Panc1 (cell line): ENCODE results near the gene SCARB2. TPM values are rescaled to one million over a fixed set of nuclear protein-coding genes. Genes with fewer than 3 reads are reported as not detected.

ENCODE experiments used
- ATAC-seq: fragments of 200-7000 bp; cut with Tn5 transposase; 2 replicates; pipeline ENCODE4 v1.9.1; 2020; ENCODE audit warnings: mild to moderate bottlenecking, moderate library complexity
- BruUV-seq: library from RNA; stranded (reverse); fragments of 400-500 nt; replicated peaks from 2 replicates; lab custom pipeline; 2021; lab: Mats Ljungman, UMichigan
- CTCF ChIA-PET: fragments of 300-600 bp; sonication (Branson Sonifier 250); formaldehyde crosslinking; loops from one replicate; lab custom pipeline; 2022; ENCODE audit warnings: antibody characterized with exemption; lab: Charles Lee
- POLR2A ChIA-PET: fragments of 300-600 bp; sonication (Branson Sonifier 250); formaldehyde crosslinking; loops from one replicate; lab custom pipeline; 2022; ENCODE audit warnings: antibody characterized with exemption; lab: Charles Lee
- DNase-seq: peaks from one replicate; pipeline ENCODE4 v3.0.0-alpha.2; 2010; ENCODE audit warnings: low read depth, low spot score
- H3K27ac ChIP-seq: 2 replicates; pipeline ENCODE4 v1.5.1; 2011; ENCODE audit warnings: mild to moderate bottlenecking, low read length, inconsistent platforms
- H3K27me3 ChIP-seq: fragments of 200-500 bp; sonication (Bioruptor generic); 2 replicates; pipeline ENCODE4 v1.6.0; 2014; ENCODE audit warnings: low read length, inconsistent platforms; ENCODE audit not compliant: control insufficient read depth, insufficient read depth
- H3K36me3 ChIP-seq: fragments of 200-500 bp; sonication (Bioruptor generic); 2 replicates; pipeline ENCODE4 v1.5.1; 2014; ENCODE audit warnings: inconsistent platforms, mild to moderate bottlenecking, low read length, moderate library complexity; ENCODE audit not compliant: control insufficient read depth, insufficient read depth
- H3K4me1 ChIP-seq: 2 replicates; pipeline ENCODE4 v1.5.1; 2011; ENCODE audit warnings: inconsistent platforms, mild to moderate bottlenecking, low read length, moderate library complexity; ENCODE audit not compliant: control insufficient read depth, insufficient read depth
- H3K4me3 ChIP-seq, 2 experiments: 2 replicates each; pipeline ENCODE4 v1.5.1; 2011 to 2012; ENCODE audit warnings: low read depth in 2 of 2, low read length in 2 of 2, mild to moderate bottlenecking in 2 of 2, inconsistent platforms in 1 of 2, moderate library complexity in 1 of 2
- H3K9me3 ChIP-seq: fragments of 200-500 bp; sonication (Bioruptor generic); 2 replicates; pipeline ENCODE4 v1.5.1; 2014; ENCODE audit warnings: low read depth, mild to moderate bottlenecking, inconsistent platforms, low read length, moderate library complexity; ENCODE audit not compliant: control insufficient read depth, insufficient read depth
- CTCF ChIP-seq: fragments of 450-650 bp; IDR thresholded peaks from 2 replicates; pipeline ENCODE4 v1.5.1; 2017; ENCODE audit warnings: mild to moderate bottlenecking
- POLR2AphosphoS5 ChIP-seq: IDR thresholded peaks from 2 replicates; pipeline ENCODE4 v1.6.1; 2012; ENCODE audit warnings: mild to moderate bottlenecking, low read depth, low read length, moderate library complexity
- REST ChIP-seq, 2 experiments: IDR thresholded peaks; 2 replicates each; pipeline ENCODE4 v1.6.1; 2011 to 2012; ENCODE audit warnings: low read depth in 2 of 2, control low read depth in 1 of 2, low read length in 1 of 2, mild to moderate bottlenecking in 1 of 2, moderate library complexity in 1 of 2; ENCODE audit not compliant: insufficient read depth in 1 of 2
- SIN3A ChIP-seq: IDR thresholded peaks from 2 replicates; pipeline ENCODE4 v1.6.1; 2012; ENCODE audit warnings: low read depth, mild to moderate bottlenecking, low read length, moderate library complexity, borderline replicate concordance; ENCODE audit not compliant: insufficient read depth
- TCF7L2 ChIP-seq: IDR thresholded peaks from 2 replicates; pipeline ENCODE4 v1.6.1; 2011; ENCODE audit warnings: mild to moderate bottlenecking, low read depth, low read length, inconsistent platforms
- in situ Hi-C: cut with HindIII; loops from 2 replicates; pipeline ENCODE4 v1.10.0; 2016; ENCODE audit warnings: low sequenced_read_pairs, low pct_unique_long_range_greater_than_20kb
- intact Hi-C: fragments of 100-400 bp; cut with micrococcal nuclease; formaldehyde crosslinking; loops from one replicate; pipeline ENCODE4 v1.10.0; 2022; ENCODE audit not compliant: unreplicated experiment
- total RNA-seq: library from RNA; stranded (reverse); gene quantifications from one replicate; pipeline ENCODE4 v1.2.1, GENCODE V29; 2021; ENCODE audit not compliant: unreplicated experiment

The SCARB2 gene
- total RNA-seq, 1 experiment from 2014 or later = 59.4 TPM

GRCh38 chr4:76226418-76226817, 12.8 kb upstream of the SCARB2 start:
- TF ChIP-seq CTCF = no peak
- no peak for TF ChIP-seq SIN3A
- TF ChIP-seq TCF7L2 = no peak
- TF ChIP-seq POLR2AphosphoS5 = no peak
- no peak for TF ChIP-seq REST (IDR thresholded peaks at IDR 0.05; ENCODE audit: insufficient read depth in 1 of 2, low read depth in 2 of 2, low read length in 1 of 2)
- in situ Hi-C loops (no loop called here), intact Hi-C loops (no loop called here)
- no TSS peak for BruUV-seq
- peaks cover 4% of the 10 kb centered on the region; the same call in 1 of the 2 replicates for H3K9me3 ChIP-seq
- POLR2A ChIA-PET = no interaction called here
- CTCF ChIA-PET = no interaction called here
- no peak overlapping the region for H3K27ac ChIP-seq
- H3K4me3 ChIP-seq = no peak overlapping the region
- no peak for ATAC-seq
- H3K27me3 ChIP-seq = no peaks in the 10 kb centered on the region
- H3K4me1 ChIP-seq = no peaks in the 10 kb centered on the region
- no peaks in the 10 kb centered on the region for H3K36me3 ChIP-seq
- DNase-seq = no peak

- H3K9me3 ChIP-seq = peaks cover 2% of the 10 kb centered on the region; the same call in 1 of the 2 replicates
- in situ Hi-C loops (no loop called here), intact Hi-C loops (no loop called here)
- no TSS peak for BruUV-seq
- H3K27ac ChIP-seq = no peak overlapping the region
- DNase-seq = no peak
- H3K36me3 ChIP-seq = no peaks in the 10 kb centered on the region
- CTCF ChIA-PET = interaction anchor here (0.6 kb wide), 1 partner anchor 233 kb away, joined by 6 read pairs; no protein-coding TSS in a partner anchor
- H3K27me3 ChIP-seq = no peaks in the 10 kb centered on the region
- H3K4me1 ChIP-seq = no peaks in the 10 kb centered on the region
- H3K4me3 ChIP-seq = no peak overlapping the region
- no peak for ATAC-seq
- POLR2A ChIA-PET = interaction anchor here (0.6 kb wide), 1 partner anchor 657 kb away, joined by 3 read pairs; no protein-coding TSS in a partner anchor
- TF ChIP-seq TCF7L2 (no peak), POLR2AphosphoS5 (no peak), SIN3A (no peak)
These were observed 10.5 kb upstream of the SCARB2 start for GRCh38 chr4:76224171-76224570.

GRCh38 chr4:76219299-76220055, 5.9 kb upstream of the SCARB2 start:
- H3K36me3 ChIP-seq = no peaks in the 10 kb centered on the region
- intact Hi-C loops = no loop called here
- BruUV-seq = no TSS peak
- ChIA-PET POLR2A (no interaction called here), CTCF (no interaction called here)
- no peaks in the 10 kb centered on the region for H3K9me3 ChIP-seq
- H3K4me3 ChIP-seq = no peak overlapping the region
- peaks cover 4% of the 10 kb centered on the region for H3K4me1 ChIP-seq
- no peak overlapping the region for H3K27ac ChIP-seq
- no peaks in the 10 kb centered on the region for H3K27me3 ChIP-seq
- in situ Hi-C loops = no loop called here
- no peak for ATAC-seq
- TF ChIP-seq POLR2AphosphoS5 (no peak), SIN3A (no peak), TCF7L2 (no peak)
- no peak for DNase-seq
